SK-N-MC (cell line): ENCODE measurements around the gene MYO5B.

Experiments used
- DNase-seq: peaks from one replicate; pipeline ENCODE4 v3.0.0-alpha.2; 2011; ENCODE audit warnings: low read depth, low spot score
- H3K27ac ChIP-seq: fragments of 200-600 bp; sonication (generic); 2 replicates; pipeline ENCODE4 v1.5.1; 2016; ENCODE audit warnings: mixed run types
- H3K36me3 ChIP-seq: fragments of 200-600 bp; sonication (generic); 2 replicates; pipeline ENCODE4 v1.6.1; 2017; ENCODE audit warnings: antibody characterized with exemption, low read length, mixed read lengths; ENCODE audit not compliant: insufficient read depth
- H3K4me3 ChIP-seq: fragments of 200-600 bp; sonication (generic); 2 replicates; pipeline ENCODE4 v1.5.1; 2016
- H3K9ac ChIP-seq: fragments of 200-600 bp; sonication (generic); 2 replicates; pipeline ENCODE4 v1.8.0; 2017; ENCODE audit warnings: mixed run types, mixed read lengths; ENCODE audit not compliant: insufficient read length
- H3K9me3 ChIP-seq: fragments of 200-600 bp; sonication (generic); 2 replicates; pipeline ENCODE4 v1.6.1; 2017; ENCODE audit warnings: low read depth, mild to moderate bottlenecking, antibody characterized with exemption, low read length, moderate library complexity, mixed read lengths
- EZH2 ChIP-seq: fragments of 200-600 bp; sonication (generic); IDR thresholded peaks from one replicate; pipeline ENCODE4 v1.6.1; 2017; ENCODE audit warnings: antibody characterized with exemption
- FOXP2 ChIP-seq: optimal IDR thresholded peaks from 2 replicates; pipeline ENCODE3; 2011; ENCODE audit warnings: mild to moderate bottlenecking, moderate library complexity; ENCODE audit not compliant: insufficient read depth; ENCODE audit errors: extremely low read length, control extremely low read depth
- POLR2AphosphoS5 ChIP-seq: IDR thresholded peaks from 2 replicates; pipeline ENCODE4 v1.6.1; 2012; ENCODE audit warnings: mild to moderate bottlenecking, low read depth, low read length, borderline replicate concordance

The MYO5B gene

DNA sequence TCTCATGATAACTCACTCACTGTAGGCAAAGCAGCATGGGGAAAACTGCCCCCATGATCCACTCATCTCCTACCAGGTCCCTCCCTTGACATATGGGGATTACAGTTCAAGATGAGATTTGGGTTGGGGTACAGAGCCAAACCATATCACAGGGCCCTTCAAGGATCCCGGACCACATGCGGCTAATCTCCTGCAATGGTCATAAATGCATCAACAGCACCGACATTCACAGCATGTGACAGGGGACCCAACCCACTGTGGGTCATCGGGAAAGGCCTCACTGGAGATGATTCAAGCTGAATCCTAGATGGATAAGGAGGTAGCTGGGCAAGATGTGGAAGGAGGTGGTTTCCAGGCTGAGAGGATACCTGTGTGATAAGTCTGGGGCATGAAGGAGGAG lies 129.4 kb downstream of the MYO5B start:
- no peak for TF ChIP-seq POLR2AphosphoS5
- TF ChIP-seq FOXP2, result no peak
- no peak for TF ChIP-seq EZH2
- Histone ChIP-seq H3K4me3 (no peak overlapping the region), H3K9me3 (no peaks in the 10 kb centered on the region), H3K36me3 (no peaks in the 10 kb centered on the region), H3K9ac (no peak overlapping the region), H3K27ac (no peak overlapping the region)
- no peak for DNase-seq

GRCh38 chr18:50065039-50065438 lies 129.9 kb downstream of the MYO5B start:
- no peak for TF ChIP-seq POLR2AphosphoS5
- TF ChIP-seq EZH2, result no peak
- TF ChIP-seq FOXP2, result no peak
- no peak overlapping the region for H3K9ac ChIP-seq
- H3K9me3 ChIP-seq, result no peaks in the 10 kb centered on the region
- H3K4me3 ChIP-seq, result no peak overlapping the region
- no peak for DNase-seq
- H3K36me3 ChIP-seq, result no peaks in the 10 kb centered on the region
- no peak overlapping the region for H3K27ac ChIP-seq

GRCh38 chr18:50061876-50062517 lies 132.9 kb downstream of the MYO5B start:
- H3K36me3 ChIP-seq, result no peaks in the 10 kb centered on the region
- no peak overlapping the region for H3K27ac ChIP-seq
- H3K9ac ChIP-seq, result no peak overlapping the region
- no peak for TF ChIP-seq POLR2AphosphoS5
- no peaks in the 10 kb centered on the region for H3K9me3 ChIP-seq
- no peak for DNase-seq
- no peak overlapping the region for H3K4me3 ChIP-seq

GRCh38 chr18:50060822-50061221 lies 134.1 kb downstream of the MYO5B start:
- Histone ChIP-seq H3K9ac (no peak overlapping the region), H3K36me3 (no peaks in the 10 kb centered on the region), H3K27ac (no peak overlapping the region), H3K9me3 (no peaks in the 10 kb centered on the region), H3K4me3 (no peak overlapping the region)
- DNase-seq, result no peak
- TF ChIP-seq EZH2 (no peak), POLR2AphosphoS5 (no peak), FOXP2 (no peak)

GRCh38 chr18:50058731-50059130 lies 136.2 kb downstream of the MYO5B start:
- no peak for TF ChIP-seq EZH2
- TF ChIP-seq FOXP2, result no peak
- no peak for TF ChIP-seq POLR2AphosphoS5
- Histone ChIP-seq H3K9me3 (no peaks in the 10 kb centered on the region), H3K27ac (no peak overlapping the region), H3K36me3 (no peaks in the 10 kb centered on the region), H3K4me3 (no peak overlapping the region), H3K9ac (no peak overlapping the region)
- DNase-seq, result no peak

- no peak overlapping the region for H3K4me3 ChIP-seq
- H3K27ac ChIP-seq, result no peak overlapping the region
- TF ChIP-seq EZH2, result no peak
- no peak for TF ChIP-seq FOXP2
- no peak for TF ChIP-seq POLR2AphosphoS5
- H3K9ac ChIP-seq, result no peak overlapping the region
- H3K9me3 ChIP-seq, result no peaks in the 10 kb centered on the region
- no peaks in the 10 kb centered on the region for H3K36me3 ChIP-seq
- DNase-seq, result no peak
Observed at GRCh38 chr18:50057009-50057408, 137.9 kb downstream of the MYO5B start.

DNA sequence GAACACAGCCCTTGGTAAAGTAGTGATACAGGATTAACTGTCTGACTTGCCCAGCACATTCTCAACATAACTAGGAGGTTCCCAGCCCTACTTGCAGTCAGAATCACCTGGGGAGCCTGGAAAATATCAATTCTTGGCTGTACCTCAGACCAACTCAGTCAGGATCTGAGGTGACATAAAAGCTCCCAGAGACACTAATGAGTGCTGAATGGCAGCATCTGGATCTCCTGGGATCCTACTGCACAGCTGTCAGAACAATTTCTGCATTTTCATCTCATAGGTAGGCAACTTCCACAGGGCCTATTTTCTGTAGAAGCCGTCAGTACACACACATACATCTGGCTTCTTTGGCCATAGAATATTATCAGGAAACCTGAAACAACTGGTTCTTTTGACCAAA lies 138.8 kb downstream of the MYO5B start:
- TF ChIP-seq EZH2, result no peak
- TF ChIP-seq POLR2AphosphoS5, result no peak
- TF ChIP-seq FOXP2, result no peak
- no peaks in the 10 kb centered on the region for H3K9me3 ChIP-seq
- DNase-seq, result no peak
- no peak overlapping the region for H3K9ac ChIP-seq
- H3K27ac ChIP-seq, result no peak overlapping the region
- H3K4me3 ChIP-seq, result no peak overlapping the region
- H3K36me3 ChIP-seq, result no peaks in the 10 kb centered on the region

- H3K36me3 ChIP-seq, result no peaks in the 10 kb centered on the region
- no peak overlapping the region for H3K4me3 ChIP-seq
- H3K9ac ChIP-seq, result no peak overlapping the region
- no peak for TF ChIP-seq FOXP2
- no peak for TF ChIP-seq EZH2
- no peak for TF ChIP-seq POLR2AphosphoS5
- no peaks in the 10 kb centered on the region for H3K9me3 ChIP-seq
- no peak for DNase-seq
- no peak overlapping the region for H3K27ac ChIP-seq
Observed at GRCh38 chr18:50055488-50055887, 139.5 kb downstream of the MYO5B start.

GRCh38 chr18:50053111-50053510 lies 141.8 kb downstream of the MYO5B start:
- H3K9me3 ChIP-seq, result no peaks in the 10 kb centered on the region
- no peak for TF ChIP-seq EZH2
- no peak for TF ChIP-seq POLR2AphosphoS5
- TF ChIP-seq FOXP2, result no peak
- H3K9ac ChIP-seq, result no peak overlapping the region
- DNase-seq, result no peak
- H3K27ac ChIP-seq, result no peak overlapping the region
- H3K4me3 ChIP-seq, result no peak overlapping the region
- H3K36me3 ChIP-seq, result no peaks in the 10 kb centered on the region

GRCh38 chr18:50051288-50051687 lies 143.7 kb downstream of the MYO5B start:
- Histone ChIP-seq H3K9ac (no peak overlapping the region), H3K9me3 (no peaks in the 10 kb centered on the region), H3K36me3 (no peaks in the 10 kb centered on the region), H3K4me3 (no peak overlapping the region), H3K27ac (no peak overlapping the region)
- TF ChIP-seq POLR2AphosphoS5 (no peak), EZH2 (no peak)
- DNase-seq, result no peak
